ENCODE data around the gene THBS1.

Gene THBS1

DNA sequence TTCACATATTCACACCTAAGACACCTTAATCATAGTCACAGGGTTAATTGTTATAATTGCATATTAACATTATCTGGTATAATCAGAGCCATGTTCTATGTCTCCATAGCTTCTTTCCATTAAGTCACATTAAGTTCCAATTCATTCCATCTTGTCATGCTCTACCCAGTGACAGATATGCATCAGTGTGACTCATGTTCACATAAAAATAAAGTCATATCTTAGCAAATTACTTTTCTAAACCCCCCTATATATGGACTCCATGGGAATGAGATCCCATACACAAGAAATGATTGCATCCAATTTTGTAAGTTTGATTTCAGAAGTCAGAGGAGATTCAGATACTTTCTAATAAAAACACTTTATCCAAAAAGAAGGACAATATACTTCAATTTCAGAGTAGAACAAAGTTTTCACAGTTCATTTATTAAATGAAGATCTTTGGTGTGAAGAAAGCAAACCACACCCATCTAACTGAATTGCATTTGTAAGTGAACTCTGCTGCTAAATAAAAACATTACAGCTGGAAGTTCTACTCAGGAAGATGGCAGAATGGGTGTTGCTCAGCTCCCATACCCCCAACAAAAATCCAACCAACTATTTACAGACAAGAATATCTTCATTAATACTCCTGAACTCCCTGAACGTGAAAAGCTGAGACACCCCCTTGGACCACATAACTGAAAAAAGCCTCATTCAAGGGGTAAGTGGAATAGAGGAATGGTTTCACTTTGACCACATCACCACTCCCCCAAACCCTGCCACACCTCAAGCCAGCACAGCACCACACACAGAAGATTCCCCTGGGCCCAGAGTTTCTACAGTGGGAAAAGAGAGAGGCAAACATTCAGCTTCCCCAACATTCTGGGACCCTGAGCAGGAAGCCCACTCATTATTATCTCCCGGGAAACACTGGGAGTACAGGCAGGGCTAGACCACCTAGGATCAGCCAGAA lies 27.6 kb downstream of the THBS1 start:
- no peak for DNase-seq
- TF ChIP-seq, protein P1, sequence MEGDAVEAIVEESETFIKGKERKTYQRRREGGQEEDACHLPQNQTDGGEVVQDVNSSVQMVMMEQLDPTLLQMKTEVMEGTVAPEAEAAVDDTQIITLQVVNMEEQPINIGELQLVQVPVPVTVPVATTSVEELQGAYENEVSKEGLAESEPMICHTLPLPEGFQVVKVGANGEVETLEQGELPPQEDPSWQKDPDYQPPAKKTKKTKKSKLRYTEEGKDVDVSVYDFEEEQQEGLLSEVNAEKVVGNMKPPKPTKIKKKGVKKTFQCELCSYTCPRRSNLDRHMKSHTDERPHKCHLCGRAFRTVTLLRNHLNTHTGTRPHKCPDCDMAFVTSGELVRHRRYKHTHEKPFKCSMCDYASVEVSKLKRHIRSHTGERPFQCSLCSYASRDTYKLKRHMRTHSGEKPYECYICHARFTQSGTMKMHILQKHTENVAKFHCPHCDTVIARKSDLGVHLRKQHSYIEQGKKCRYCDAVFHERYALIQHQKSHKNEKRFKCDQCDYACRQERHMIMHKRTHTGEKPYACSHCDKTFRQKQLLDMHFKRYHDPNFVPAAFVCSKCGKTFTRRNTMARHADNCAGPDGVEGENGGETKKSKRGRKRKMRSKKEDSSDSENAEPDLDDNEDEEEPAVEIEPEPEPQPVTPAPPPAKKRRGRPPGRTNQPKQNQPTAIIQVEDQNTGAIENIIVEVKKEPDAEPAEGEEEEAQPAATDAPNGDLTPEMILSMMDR (IDR thresholded peaks at IDR 0.05; ENCODE audit: low read depth, low read length) = no peak
- no peak overlapping the region for H3K4me3 ChIP-seq (ENCODE audit: low read depth, low read length)
- no peaks in the 10 kb centered on the region for H3K36me3 ChIP-seq
- H3K27ac ChIP-seq = no peak overlapping the region
- peaks cover 4% of the 10 kb centered on the region for H3K9me3 ChIP-seq (ENCODE audit: severe bottlenecking)
- peaks cover 16% of the 10 kb centered on the region for H3K27me3 ChIP-seq (ENCODE audit: insufficient read depth, low read depth, severe bottlenecking)

DNA sequence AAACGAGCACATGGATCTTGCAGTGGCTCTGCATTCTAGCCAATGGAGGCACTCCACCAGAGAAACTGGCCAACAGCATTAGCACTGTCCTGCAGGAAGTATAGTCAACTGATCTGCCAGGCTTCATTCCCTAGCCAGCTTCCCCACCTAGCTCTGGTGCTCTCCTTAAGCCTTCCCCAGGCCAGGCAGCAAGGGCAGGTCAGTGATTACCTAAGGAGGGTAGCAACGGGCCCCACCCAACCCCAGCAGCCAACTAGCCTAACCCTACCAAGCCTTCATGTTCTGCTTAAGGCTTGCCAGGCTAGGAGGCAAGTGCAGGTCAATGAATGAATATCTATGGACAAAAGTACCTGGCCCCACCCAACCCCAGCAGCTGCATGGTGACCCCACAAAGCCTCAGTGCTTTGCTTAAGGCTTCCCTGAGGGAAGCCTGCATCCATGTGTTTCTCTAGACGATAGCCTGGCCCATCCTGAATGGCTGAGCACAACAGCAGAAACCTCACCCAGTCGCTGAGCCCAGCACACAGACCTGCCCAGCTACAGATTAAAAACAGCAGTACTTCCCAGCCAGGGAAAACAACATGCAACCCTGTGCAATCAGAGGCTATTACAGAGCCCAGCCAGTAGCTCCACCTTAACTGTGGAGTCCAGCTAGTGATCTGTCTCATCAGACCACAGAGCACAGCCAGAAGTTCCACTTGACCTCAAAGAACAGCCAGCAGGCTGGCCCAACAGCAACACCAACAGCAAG lies 28.5 kb downstream of the THBS1 start:
- no peak for DNase-seq
- H3K9me3 ChIP-seq (ENCODE audit: severe bottlenecking) = peaks cover 4% of the 10 kb centered on the region
- peaks cover 13% of the 10 kb centered on the region for H3K27me3 ChIP-seq (ENCODE audit: insufficient read depth, low read depth, severe bottlenecking)
- H3K36me3 ChIP-seq = no peaks in the 10 kb centered on the region
- no peak overlapping the region for H3K4me3 ChIP-seq (ENCODE audit: low read depth, low read length)
- TF ChIP-seq, protein P1 (IDR thresholded peaks at IDR 0.05; ENCODE audit: low read depth, low read length) = no peak
- H3K27ac ChIP-seq = no peak overlapping the region

DNA sequence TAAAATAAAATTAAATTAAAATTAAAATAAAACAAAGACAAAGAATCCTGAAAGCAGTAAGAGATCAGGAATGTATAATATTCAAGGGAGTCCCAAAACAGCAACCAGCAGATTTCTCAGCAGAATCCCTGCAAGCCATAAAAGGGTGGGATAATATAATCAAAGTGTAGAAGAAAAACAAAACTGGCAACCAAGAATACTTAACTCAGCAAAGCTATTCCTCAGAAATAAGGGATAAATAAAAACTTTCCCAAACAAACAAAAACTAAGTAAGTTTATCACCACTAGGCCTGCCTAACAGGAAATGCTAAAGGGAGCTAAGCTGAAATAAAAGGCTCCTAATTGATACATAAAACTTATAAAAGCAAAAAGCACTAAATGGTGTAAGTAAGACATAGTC lies 29.8 kb downstream of the THBS1 start:
- peaks cover 4% of the 10 kb centered on the region for H3K9me3 ChIP-seq (ENCODE audit: severe bottlenecking)
- H3K36me3 ChIP-seq = no peaks in the 10 kb centered on the region
- TF ChIP-seq, protein P1 (IDR thresholded peaks at IDR 0.05; ENCODE audit: low read depth, low read length) = no peak
- H3K27ac ChIP-seq = no peak overlapping the region
- peaks cover 8% of the 10 kb centered on the region for H3K27me3 ChIP-seq (ENCODE audit: insufficient read depth, low read depth, severe bottlenecking)
- DNase-seq = no peak
- no peak overlapping the region for H3K4me3 ChIP-seq (ENCODE audit: low read depth, low read length)

DNA sequence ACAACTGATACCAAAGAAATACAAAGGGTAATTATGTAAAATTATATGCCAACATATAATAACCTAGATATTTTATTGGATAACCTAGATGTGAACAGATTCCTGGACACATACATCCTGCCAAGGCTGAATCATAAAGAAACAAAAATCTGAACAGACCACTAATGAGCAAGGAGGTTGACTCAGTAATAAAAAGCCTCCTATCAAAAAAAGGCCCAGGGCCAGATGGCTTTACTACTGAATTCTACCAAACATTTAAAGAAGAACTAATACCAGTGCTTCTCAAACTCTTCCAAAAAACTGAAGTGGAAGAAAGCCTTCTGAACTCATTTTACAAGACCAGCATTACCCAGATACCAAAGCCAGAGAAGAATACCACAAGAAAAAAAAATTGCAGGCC lies 32.4 kb downstream of the THBS1 start:
- no peak for DNase-seq
- Histone ChIP-seq H3K27me3 (ENCODE audit: insufficient read depth, low read depth, severe bottlenecking) (peaks cover 3% of the 10 kb centered on the region), H3K27ac (no peak overlapping the region), H3K9me3 (ENCODE audit: severe bottlenecking) (peaks cover 4% of the 10 kb centered on the region), H3K4me3 (ENCODE audit: low read depth, low read length) (no peak overlapping the region), H3K36me3 (no peaks in the 10 kb centered on the region)
- TF ChIP-seq, protein P1 (IDR thresholded peaks at IDR 0.05; ENCODE audit: low read depth, low read length) = no peak

DNA sequence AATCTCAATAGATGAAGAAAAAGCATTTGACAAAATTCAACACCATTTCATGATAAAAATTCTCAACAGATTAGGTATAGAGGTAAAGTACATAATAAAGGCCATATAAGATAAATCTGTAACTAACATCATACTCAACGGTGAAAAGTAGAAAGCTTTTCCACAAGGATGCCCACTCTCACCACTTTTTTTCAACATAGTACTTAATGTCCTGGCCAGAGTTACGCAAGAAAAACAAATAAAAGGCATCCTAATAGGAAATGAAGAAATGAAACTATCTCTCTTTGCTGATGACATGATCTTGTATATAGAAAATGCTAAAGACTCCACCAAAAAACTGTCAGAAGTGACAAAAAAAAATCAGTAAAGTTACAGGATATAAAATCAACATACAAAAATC lies 33.0 kb downstream of the THBS1 start:
- Histone ChIP-seq H3K27ac (no peak overlapping the region), H3K4me3 (ENCODE audit: low read depth, low read length) (no peak overlapping the region), H3K9me3 (ENCODE audit: severe bottlenecking) (peaks cover 4% of the 10 kb centered on the region), H3K36me3 (no peaks in the 10 kb centered on the region), H3K27me3 (ENCODE audit: insufficient read depth, low read depth, severe bottlenecking) (peaks cover 3% of the 10 kb centered on the region)
- TF ChIP-seq, protein P1 (IDR thresholded peaks at IDR 0.05; ENCODE audit: low read depth, low read length) = no peak
- no peak for DNase-seq

Data from WERI-Rb-1 (cell line).